HG03565 (cell line): ENCODE data around the gene CACNA1H.

Experiments
- ATAC-seq: cut with Tn5 transposase; IDR thresholded peaks from one replicate; pipeline ENCODE4 v1.9.1; 2021; ENCODE audit warnings: mild to moderate bottlenecking, moderate library complexity; ENCODE audit not compliant: unreplicated experiment

CACNA1H gene

DNA sequence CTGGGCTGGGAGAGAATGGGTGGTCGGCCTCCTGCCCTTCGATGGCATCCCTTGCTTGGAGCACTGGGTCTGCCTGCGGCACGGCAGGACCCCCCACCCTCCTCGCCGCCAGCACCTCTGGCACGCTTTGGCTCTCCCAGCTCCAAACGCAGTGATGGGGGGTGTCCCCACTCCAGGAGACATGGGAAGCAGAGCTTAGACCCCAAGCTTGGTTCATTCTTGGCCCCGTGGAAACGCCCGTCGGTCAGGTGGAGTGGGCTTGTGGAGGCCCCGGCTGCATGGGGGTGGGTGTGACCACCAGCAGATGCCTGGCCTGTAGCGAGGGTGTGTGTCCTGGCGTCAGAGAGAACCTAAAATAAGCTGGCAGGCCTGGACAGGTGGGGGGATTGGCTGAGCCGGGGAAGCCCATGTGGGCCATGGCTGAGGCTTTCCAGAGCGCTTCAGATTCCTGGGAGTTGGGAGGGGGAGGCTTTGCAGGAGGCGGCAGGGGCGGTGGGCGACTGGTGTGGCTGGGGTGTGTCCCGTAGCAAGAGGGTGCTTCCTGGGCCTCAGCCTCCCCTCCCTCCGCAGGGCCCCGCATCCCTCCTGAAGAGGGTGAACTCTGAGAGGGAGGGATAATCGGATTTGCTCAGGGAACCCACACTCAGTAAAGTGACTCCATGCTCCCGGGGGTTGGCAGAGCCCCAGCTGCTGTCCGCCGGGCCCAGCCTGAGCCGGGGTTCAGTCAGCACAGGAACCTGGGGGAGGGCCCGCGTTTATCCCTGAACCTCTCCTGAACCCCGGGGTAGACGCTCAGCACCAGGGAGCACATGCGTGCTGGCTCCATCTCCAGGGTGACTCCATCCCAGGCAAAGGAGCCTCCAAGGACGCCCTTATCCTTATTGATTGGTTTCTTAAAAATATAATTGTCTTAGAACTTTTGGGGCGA is 3.4 kb downstream of the CACNA1H start:
- no peak for ATAC-seq

DNA sequence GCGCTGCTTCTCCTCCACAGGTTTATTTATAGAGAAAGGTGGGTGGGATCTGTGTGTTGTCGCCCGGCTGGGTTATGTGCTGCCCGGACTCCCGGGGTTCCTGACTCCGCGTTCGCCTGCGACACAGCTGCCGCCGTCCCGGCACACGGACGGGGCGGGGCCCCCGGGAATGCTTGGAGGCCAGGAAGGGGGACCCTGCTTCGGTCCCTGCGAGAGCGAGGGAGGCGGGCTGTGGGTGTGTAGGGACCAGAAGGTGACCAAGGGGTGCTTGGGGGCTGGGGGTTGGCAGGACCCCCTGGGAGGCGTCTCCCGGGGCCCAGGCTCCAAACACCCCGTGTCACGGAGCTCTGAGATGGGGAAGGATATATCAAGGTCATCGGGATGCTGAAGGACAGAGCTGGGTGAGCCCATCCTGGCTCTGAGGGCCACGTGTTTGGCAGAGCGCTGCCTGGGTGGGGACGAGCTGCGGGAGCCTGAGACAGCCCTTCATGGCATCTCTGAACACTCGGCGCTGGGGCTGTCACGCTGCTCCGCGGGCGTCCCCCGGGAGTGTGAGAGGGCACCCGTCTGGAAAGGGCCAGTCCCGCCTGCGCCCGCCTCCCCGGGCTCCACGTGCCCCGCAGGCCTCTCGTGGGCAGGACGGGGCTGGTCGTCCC is 4.2 kb downstream of the CACNA1H start:
- no peak for ATAC-seq

DNA sequence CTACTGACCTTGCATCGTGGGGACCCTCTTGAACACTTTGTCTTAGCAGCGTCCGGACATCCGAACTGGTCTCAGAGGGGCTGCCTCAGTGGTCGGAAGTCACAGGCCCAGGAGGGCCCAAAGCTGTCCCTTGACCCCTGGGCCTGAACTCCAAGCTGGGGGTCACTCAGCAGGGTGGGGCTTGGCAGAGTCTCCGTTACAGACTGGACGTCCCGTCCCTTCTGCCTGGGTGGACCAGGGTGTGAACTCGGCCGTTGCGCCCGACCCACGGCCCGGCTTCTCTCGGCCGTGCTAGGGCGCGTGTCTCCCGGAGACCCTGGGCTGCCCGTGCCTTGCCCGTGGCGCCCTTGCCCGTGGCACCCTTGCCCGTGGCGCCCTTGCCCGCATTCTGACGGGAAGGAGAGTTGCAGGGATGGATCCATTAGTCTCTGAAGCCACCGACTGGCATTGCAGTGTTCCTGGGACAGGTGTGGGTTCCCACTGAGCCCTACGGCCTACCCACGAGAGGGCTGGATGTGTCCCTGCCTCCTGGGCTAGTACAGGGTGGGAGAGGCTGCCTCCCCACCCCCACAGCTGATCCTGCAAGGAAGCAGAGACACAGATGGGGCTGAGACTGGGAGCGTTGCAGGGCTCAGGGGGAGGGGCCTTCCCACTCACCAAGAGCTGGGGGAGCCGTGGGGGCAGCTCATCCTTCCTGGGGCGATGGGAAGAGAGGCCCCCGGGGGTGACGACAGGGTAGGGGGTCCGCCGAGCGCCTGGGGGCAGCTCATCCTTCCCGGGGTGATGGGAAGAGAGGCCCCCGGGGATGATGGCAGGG is 4.9 kb downstream of the CACNA1H start:
- ATAC-seq, result no peak

DNA sequence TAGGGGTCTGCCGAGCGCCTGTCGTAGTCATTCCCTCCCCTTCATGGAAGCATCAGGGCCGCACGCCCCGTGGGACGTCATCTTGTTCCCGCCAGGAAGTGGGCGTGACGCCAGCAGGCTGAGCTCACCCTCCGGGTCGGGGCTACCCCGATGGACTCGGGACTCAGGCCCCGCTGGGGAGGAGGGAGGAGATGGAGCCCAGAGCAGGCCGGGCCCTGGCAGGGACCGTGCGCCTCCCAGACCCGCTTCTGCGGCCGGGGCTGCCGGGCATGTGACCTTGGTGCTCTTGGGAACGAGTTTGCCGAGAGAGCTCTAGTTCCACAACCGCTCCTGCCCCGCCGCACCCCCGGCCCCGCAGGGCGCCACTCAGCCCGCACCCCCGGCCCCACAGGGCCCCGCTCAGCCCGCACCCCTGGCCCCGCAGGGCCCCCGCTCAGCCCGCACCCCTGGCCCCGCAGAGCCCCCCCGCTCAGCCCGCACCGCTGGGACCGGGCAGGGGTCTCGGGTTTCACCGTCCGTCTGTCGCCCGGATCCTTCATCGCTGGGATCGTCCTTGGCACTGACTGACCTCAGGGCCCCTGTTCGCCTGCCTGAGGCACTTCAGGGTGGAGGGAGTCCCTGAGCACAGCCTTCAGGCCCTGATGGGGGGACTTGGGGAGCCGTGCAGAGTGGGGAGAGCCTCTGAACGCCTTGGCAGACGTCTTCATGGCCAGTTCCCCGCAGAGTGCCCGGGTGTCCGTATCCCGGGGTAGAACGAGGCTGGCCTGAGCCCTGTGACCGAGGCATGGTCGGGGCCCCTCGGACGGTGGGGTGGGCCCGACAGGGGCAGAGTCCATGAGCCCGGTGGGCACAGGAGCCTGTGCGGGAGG is 5.8 kb downstream of the CACNA1H start:
- ATAC-seq, result no peak

DNA sequence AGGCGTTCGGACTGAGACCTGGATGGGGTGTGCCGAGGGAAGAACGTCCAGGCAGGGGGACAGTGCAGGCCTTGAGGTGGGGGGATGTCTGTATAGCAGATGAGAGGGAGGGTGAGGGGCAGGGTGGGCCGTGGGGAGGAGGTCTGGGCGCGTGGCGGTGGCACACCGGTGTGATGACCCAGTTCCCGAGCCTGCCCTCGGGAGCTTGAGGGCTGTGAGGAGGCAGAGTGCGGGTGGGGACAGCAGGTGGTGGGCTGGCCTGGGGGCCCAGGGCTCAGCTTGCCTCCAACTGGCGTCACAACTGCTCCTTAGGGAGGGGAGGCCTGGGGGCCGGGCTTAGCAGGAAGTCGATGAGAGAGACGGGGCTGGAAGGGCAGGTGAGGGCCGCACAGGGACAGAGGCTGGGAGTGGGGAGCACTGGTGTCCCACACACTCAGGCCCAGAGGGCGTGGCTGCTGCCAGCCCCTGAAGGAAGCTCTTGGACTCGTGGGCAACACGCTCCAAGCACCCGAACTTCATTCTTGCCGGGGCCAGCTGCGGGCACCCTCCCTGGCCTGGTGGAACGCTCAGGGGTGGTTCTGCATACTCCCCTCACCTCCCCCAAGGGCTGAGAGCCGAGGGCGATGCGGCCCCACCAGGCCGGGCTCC is 6.5 kb downstream of the CACNA1H start:
- no peak for ATAC-seq

DNA sequence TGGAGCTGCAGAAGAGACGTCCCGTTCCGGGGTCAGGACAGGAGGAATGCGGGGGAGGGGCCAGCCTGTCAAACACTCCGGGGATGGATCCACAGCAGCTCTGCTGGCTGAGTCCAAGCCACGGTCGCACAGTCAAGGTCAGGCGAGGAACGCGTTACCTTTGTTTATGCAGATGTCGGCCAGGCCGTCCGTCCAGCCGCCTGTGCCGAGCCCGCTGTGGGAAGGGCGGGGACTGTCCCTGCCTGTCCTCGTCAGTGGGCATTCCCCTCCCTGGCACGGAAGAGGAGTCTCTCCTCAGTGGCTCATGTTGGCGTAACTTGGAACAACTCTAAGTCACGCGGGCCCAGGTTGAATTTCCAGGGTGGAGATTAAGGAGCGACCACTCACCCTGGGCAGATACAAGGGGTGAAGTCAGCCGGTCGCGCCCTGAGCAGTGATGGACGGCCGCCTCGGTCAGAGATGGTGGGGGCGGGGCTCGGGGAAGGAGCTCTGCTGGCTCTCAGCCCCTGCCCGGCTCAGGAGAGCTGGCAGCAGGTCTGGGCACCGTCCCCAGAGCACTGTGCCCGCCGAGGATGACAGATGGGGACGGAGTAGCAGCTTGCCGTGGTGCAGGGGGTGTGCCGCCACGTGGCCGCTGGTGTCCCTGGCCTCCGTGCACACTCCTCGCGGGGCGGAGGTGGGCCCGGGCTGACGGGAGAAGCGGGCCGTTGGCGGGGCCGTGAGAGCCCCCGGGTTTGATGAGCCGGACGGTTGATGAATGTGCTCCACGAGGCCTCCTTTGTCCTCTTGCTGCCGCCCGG is 7.3 kb downstream of the CACNA1H start:
- no peak for ATAC-seq

DNA sequence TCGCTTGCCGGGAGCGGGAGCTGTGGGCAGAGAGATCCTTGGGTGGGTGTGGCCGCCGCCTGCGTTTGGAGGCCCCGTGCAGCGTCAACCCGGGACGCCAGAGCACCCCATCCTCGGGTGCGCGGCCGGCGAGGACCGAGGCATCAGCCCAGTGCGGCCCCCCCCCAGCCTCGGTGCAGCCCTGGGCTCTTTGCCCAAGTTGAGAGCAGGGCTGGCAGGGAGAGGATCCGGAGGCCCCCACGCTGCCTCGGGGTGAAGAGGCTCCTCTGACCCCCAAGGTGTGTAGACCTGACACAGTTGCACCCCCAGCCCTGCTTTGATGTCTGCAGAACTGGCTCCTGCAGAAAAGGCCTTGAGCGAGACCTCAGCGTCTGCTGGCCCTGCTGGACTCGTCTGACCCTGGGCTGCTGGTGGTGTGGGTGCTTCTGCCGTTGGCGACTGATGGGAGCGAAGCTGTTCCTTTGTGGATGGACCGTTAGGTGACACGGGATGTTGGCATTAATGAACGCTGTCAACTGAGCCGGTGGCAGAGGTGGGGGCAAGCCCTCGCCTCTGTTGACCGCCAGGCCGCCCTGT is 8.0 kb downstream of the CACNA1H start:
- ATAC-seq, result no peak

DNA sequence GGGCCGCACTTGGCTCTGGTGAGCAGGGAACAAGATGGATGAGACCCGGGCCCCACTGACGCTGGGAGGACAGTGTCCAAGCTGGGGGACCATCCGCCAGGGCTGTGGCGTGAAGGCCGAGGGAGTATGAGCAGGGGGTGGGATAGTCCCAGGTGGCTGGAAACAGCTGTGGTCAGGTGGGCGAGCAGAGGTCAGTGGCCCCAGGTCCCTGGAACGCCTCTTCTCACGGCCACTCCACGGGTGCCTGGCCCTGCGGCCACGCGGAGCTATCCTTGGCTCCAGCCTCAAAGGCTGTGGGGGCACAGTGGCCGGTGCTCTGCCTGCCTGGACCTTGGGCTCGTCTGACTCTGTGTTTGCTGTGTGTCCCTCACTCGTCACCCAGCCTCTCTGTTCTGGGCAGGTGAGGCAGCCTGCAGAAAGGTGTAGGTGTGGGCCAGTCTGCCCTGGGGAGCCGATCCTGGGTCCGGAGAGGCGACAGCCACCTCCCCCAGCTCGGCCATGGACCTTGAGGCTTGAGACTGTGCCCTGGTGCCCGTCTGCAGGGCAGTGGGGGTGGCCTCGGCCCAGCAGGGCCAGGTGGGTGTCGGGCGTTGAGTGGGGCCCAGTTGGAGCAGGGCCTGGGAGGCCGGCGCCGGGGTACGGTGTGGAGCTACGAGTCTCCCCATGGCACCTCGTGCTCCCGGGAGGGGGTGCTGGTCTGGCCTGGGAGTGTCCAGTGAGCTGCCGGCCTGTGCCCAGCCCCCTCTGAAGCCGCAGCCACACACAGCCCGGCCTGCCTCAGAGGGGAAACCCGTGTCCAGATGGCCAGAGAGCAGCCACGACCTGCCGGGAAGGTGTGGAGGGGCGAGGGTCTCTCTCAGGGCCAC is 10.0 kb downstream of the CACNA1H start:
- ATAC-seq, result no peak

DNA sequence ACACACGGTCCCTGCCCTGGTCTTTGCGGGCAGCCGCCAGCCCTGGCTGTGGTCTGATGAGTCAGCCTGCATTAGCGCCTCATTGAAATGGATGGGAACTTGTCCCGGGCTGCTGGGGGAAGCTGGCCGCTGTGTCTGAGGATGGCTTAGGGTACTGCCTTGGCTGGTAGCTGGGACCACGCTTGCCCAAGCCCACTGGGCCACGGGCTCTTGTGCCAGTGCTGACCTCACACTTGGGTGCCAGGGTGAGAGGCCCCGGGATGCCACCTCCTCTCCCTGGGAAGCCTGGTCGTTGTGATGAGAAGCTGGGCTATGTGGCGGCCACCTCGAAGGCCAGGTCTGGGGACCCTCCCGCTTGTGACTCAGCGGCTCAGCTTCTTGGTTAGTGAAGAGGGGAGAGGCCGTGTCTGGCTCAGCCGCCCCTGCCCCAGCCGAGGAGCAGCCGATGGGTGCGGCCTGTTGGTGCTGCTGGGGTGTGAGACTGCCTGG is 10.7 kb downstream of the CACNA1H start:
- no peak for ATAC-seq

DNA sequence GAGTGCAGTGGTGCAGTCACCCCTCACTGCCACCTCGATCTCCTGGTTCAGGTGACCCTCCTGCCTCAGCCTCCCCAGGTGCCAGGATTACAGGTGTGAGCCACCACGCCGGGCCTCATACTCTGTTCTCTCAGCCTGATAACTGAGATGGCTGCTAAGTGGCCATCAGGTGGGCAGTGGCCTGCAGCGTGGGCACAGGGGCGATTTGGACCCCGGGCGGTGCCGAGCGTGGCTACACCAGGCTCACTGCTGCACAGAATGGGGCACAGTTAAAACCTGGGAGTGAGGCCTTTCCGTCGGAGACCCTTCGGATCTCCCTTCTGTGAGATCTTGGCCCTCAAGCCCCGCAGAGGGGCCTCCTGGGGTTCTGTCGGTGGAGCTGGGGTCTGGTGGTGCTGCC is 11.5 kb downstream of the CACNA1H start:
- no peak for ATAC-seq

DNA sequence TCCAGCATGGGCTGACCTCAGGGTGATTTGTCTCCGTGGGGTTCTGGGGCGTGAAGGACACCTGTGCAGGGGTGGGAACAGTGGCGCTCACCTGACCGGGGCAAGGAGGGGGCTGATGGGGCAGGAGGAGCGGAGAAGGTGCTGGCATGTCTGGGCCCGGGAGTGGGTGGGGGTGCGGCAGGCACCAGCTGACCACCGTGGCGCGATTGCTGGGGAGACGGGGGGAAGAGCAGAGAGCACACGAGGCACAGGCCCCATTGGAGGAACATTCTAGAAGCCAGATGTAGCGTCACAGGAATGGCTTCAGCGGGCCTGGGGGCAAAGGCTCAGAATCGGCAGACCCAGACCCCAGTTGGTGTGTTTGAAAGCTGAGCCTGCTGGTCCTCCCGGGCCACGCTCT is 12.1 kb downstream of the CACNA1H start:
- ATAC-seq, result no peak

DNA sequence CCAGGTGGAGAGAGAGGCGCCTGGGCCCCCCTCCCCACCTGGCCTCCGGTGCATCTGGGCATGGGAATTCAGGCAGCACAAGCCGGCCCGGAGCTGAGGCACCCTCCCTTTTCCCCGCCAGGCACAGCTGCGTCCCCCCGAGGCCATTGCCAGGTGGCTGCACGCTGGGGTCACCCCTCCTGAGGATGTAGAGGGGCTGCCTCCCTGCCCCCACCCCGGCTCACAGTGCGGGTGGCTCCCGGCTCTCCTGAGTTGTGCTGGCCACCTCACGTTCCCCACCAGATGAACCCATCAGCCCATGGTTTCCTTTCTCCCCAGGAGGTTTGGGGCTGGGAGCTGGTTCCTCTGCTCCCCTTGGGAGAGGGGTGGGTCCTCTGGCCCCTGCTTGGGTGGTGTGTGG is 12.6 kb downstream of the CACNA1H start:
- no peak for ATAC-seq

DNA sequence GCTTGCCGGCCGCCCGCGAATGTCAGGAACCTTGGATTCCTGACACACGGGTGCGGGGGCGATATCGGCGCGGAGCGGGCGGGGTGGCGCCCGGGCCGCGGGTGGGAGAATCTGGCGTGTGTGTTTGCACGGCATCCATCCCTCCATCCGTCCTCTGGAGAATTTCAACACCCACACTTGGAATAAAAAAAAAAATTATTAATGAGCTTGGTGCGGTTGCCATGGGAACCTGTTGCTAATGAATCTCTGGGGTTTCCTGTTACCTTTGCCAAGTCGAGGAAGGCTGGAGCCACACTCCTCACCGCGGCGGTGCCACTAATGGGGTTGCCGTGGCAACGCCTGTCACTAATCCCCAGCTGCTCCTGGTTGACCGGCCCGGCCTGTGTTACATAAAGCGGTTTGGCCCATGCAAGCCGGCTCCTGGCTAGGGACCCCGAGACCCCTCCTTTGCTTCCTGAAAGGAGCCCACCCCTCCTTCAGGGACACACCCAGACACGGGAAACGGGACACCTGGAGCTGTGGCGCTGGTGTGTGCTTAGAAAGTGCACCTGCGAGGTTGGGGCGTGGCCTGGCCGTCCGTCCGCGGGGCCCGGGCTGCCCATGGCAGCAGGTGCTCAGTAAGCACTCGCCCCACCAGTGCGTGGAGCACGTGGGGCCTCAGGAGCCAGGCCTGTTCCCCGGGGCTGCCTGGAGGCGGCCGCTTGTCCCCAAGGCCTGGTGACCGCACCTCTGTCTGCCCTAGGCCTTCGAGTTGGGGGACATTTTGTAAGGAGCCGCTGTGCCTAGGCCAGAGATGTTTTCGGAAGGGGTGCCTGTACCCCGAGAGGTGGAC is 14.6 kb downstream of the CACNA1H start:
- no peak for ATAC-seq

DNA sequence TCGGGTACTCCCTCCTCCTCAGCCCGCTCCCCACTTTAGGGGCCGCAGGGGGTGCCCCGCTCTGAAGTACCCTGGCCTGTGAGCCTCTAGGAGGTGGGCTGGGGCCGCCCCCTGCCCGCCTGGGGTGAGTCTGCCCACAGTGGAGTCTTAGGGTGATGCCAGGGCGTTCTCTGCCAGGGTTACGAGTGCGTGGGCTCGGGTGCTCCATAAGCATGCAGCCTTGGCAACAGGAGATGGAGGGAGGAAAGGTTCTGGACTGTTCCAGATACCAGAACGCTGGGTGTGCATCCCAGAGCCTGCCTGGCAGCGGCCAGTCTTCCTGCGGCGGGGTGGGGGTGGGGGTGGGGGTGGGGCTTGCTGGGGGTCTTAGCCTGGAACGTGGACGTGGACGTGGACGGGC is 15.9 kb downstream of the CACNA1H start:
- ATAC-seq, result no peak

DNA sequence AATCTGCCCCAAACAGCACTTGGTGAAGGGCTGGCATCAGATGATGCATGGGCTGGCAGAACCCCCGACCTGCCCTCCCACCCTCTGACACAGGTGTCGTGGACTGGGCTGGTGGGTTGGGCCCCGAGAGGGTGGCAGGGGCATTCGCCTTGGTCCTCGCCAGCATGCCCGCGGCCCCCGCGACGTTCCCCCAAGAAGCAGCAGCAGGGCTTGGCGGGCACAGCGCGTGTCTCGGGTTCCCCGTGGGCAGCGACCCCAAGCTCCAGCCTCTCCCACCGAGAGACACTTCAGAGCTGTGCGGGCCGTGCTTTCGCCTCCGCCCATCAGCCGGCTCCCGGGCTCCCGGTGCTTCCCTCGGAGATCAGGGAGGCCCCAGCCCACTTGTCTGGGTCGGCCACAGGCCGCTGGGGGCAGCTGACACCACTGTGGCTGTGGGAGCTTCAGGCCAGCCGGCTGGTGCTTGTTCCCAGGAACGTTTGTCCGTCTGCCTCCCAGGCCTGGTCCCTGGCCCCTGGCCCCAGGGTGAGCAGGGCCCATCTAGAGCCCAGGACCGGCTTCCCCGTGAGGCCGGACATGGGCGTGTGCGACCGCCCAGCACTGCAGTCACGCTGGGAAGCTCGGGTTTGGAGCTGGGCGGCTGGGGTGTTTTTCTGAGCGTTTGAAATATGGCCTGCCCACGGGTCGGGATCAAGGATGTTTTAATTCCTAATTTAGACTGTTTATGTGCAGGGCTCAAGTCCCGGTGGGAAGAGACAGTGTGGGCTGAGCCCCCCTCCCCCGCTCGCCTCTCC is 16.6 kb downstream of the CACNA1H start:
- ATAC-seq, result no peak

DNA sequence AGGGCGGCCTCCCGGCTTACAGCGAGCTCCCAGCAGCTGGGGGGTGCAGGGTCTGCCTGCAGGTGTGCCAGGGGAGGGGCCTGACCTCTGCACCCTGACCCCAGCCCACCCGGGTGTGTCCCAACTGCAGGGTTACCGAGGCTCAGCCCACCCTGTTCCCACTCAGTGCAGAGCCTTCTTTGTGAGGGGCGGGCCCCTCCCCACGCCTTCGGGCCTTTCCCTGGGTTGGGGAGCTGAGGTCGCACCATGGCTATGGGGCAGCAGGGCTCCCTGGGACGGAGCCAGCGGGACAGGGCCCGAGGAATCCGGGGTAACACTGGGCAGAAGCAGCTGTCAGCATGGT is 17.1 kb downstream of the CACNA1H start:
- ATAC-seq, result no peak
